Stimulated activated CD4-positive, alpha-beta T cell treated with anti-CD3 and anti-CD28 coated beads, Interleukin-15, amount 100 ng/mL, for 24 hours (primary cell): ENCODE data around the gene SLPI.

Experiments
- DNase-seq: peaks from one replicate; pipeline ENCODE4 v3.0.0-alpha.2; 2020

The SLPI gene

DNA sequence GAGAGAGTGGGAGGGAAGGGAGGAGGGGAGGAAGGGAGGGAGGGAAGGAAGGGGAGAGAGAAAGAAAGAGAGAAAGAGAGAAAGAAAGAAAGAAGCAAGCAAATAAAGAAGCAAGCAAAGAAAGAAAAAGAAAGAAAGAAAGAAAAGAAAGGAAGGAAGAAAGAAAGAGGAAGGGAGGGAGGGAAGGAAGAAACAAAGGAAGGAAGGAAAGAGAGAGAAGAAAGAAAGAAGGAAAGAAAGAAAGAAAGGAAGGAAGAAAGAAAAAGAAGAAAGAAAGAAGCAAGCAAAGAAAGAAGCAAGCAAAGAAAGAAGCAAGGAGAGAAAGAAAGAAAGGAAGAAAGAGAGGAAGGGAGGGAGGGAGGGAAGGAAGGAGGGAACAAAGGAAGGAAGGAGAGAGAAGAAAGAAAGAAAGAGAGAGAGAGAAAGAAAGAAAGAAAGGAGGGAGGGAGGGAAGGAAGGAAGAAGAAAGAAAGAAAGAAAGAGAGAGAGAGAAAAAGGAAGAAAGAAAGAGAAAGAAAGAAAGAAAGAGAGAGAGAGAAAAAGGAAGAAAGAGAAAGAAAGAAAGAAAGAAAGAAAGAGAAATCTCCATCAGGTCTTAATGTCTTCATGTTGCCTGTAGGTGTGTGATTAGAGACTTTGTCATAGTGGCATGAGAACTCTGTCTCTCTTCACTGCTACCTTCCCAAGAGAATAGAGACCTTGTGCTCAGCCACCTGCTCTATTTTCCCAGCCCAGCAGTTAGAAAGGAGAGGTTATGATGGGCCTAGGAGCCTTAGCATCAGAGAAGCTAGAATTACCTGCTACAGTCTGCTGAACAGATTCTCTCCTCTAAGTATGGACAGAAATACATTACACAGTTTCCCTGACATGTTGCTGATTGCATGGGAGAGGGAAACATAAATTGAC, 42.5 kb downstream of the SLPI start:
- no peak for DNase-seq

DNA sequence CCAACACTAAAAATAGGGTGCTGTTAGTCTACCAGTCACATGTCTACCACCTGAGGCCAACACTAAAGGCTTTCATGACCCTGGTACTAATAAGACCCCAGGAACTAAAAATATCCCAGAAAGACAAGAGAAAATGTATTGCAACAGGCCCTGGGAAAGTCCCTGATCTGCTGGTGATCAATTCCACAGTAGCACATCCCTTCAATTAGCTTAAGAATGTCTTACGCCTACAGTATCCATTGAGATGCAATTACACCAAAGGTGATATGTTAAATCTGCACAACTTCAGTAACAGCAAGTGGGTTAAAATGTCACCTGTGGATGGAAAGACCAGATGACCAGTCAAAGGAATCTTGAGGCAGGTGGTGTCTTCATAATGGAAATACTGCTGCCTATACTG, 44.4 kb downstream of the SLPI start:
- DNase-seq, result no peak

DNA sequence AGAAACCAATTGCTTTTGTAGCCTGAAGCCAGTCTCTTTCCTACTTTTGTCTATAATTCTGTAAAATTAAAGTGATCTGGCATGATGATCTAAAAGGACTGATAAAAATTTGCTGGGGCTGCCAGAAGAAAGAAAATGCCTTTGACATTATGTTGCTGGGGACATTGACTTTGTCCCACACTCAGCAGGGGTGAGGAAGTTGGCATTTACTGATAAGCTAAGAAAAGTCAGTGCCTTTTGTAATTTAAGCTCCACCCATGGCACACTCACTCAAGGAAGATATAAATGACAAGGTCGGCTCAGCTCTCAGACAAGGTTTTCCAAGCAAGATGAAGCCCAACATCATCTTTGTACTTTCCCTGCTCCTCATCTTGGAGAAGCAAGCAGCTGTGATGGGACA, 47.6 kb downstream of the SLPI start, which contains the start of gene SEMG1:
TSS of gene SEMG1 (plus strand) at position 309 of the 400 bp plus-strand sequence. CDS start at position 330, 21 bp downstream.
- no peak for DNase-seq
